Trophoblast cell (in vitro differentiated cells and primary cell): Measurements from ENCODE around the gene RNF212.

ENCODE experiments used
- DNase-seq, 2 donors: peaks; one replicate each; pipeline ENCODE4 v3.0.0-alpha.2; 2016
- H2AFZ ChIP-seq: 2 replicates; pipeline ENCODE4 v1.6.1; 2013; ENCODE audit warnings: low read length, moderate library complexity, mild to moderate bottlenecking; ENCODE audit not compliant: insufficient read depth, poor library complexity
- H2AK5ac ChIP-seq: 2 replicates; pipeline ENCODE4 v1.6.1; 2013; ENCODE audit warnings: mild to moderate bottlenecking, low read length
- H2BK120ac ChIP-seq: 2 replicates; pipeline ENCODE4 v1.6.1; 2013; ENCODE audit warnings: low read length, mild to moderate bottlenecking, moderate library complexity; ENCODE audit not compliant: insufficient read depth, poor library complexity
- H2BK12ac ChIP-seq: 2 replicates; pipeline ENCODE4 v1.6.1; 2013; ENCODE audit warnings: mild to moderate bottlenecking, low read length, moderate library complexity
- H2BK5ac ChIP-seq: 2 replicates; pipeline ENCODE4 v1.6.1; 2013; ENCODE audit warnings: low read length, low read depth, moderate library complexity, mild to moderate bottlenecking; ENCODE audit not compliant: poor library complexity
- H3K14ac ChIP-seq: 2 replicates; pipeline ENCODE4 v1.6.1; 2013; ENCODE audit warnings: mild to moderate bottlenecking, low read length
- H3K18ac ChIP-seq: 2 replicates; pipeline ENCODE4 v1.6.1; 2013; ENCODE audit warnings: mild to moderate bottlenecking, low read length
- H3K23ac ChIP-seq: 2 replicates; pipeline ENCODE4 v1.6.1; 2013; ENCODE audit warnings: low read length
- H3K27ac ChIP-seq: 2 replicates; pipeline ENCODE4 v1.5.1; 2013; ENCODE audit warnings: low read depth, mild to moderate bottlenecking, inconsistent platforms, low read length, moderate library complexity
- H3K27me3 ChIP-seq: 2 replicates; pipeline ENCODE4 v1.6.1; 2013; ENCODE audit warnings: inconsistent platforms, mild to moderate bottlenecking, low read length, moderate library complexity; ENCODE audit not compliant: insufficient read depth
- H3K36me3 ChIP-seq, 2 experiments: 1 replicate in 1 of 2; 2 replicates in 1 of 2; pipeline ENCODE4 v1.6.1; 2013; ENCODE audit warnings: low read length in 2 of 2, mild to moderate bottlenecking in 2 of 2, moderate library complexity in 1 of 2; ENCODE audit not compliant: insufficient read depth in 2 of 2, control insufficient read depth in 1 of 2
- H3K4ac ChIP-seq: 2 replicates; pipeline ENCODE4 v1.6.1; 2013; ENCODE audit warnings: low read depth, mild to moderate bottlenecking, low read length, moderate library complexity
- H3K4me1 ChIP-seq, 2 experiments: 1 replicate in 1 of 2; 2 replicates in 1 of 2; pipeline ENCODE4 v1.6.1; 2013; ENCODE audit warnings: low read length in 2 of 2, mild to moderate bottlenecking in 2 of 2, moderate library complexity in 1 of 2; ENCODE audit not compliant: insufficient read depth in 2 of 2, control insufficient read depth in 1 of 2
- H3K4me2 ChIP-seq: 2 replicates; pipeline ENCODE4 v1.6.1; 2013; ENCODE audit warnings: inconsistent platforms, mild to moderate bottlenecking, low read length, moderate library complexity
- H3K4me3 ChIP-seq: 2 replicates; pipeline ENCODE4 v1.5.1; 2013; ENCODE audit warnings: mild to moderate bottlenecking, low read depth, low read length, inconsistent platforms
- H3K79me1 ChIP-seq: one replicate; pipeline ENCODE4 v1.6.1; 2013; ENCODE audit warnings: low read length
- H3K79me2 ChIP-seq: 2 replicates; pipeline ENCODE4 v1.6.1; 2013; ENCODE audit warnings: low read length, mild to moderate bottlenecking; ENCODE audit not compliant: control insufficient read depth, insufficient read depth, poor library complexity
- H3K9ac ChIP-seq: 2 replicates; pipeline ENCODE4 v1.6.1; 2013; ENCODE audit warnings: mild to moderate bottlenecking, low read length
- H3K9me3 ChIP-seq: 2 replicates; pipeline ENCODE4 v1.6.1; 2013; ENCODE audit warnings: low read depth, mild to moderate bottlenecking, control low read depth, inconsistent platforms, low read length; ENCODE audit not compliant: insufficient read depth
- H4K12ac ChIP-seq: 2 replicates; pipeline ENCODE4 v1.6.1; 2013; ENCODE audit warnings: low read depth, mild to moderate bottlenecking, low read length, moderate library complexity
- H4K8ac ChIP-seq: 2 replicates; pipeline ENCODE4 v1.6.1; 2013; ENCODE audit warnings: low read depth, mild to moderate bottlenecking, low read length, moderate library complexity
- H4K91ac ChIP-seq: one replicate; pipeline ENCODE4 v1.6.1; 2013; ENCODE audit warnings: low read depth, mild to moderate bottlenecking, low read length, moderate library complexity
- WGBS: extraction: QIAGEN DNeasy Blood & Tissue Kit; methylation state at CpG from one replicate; pipeline ENCODE4 v1.1.7; 2013; ENCODE audit warnings: missing lambda C conversion rate; ENCODE audit not compliant: insufficient read length, insufficient coverage; ENCODE audit errors: extremely low coverage; 5-methylcytosine and 5-hydroxymethylcytosine counted together

Gene RNF212

GRCh38 chr4:1050486-1051213, 62.7 kb downstream of the RNF212 start:
- peaks cover 2 to 4% of the 10 kb centered on the region in 2 experiments for H3K4me1 ChIP-seq
- H2AFZ ChIP-seq: no peak overlapping the region
- no peaks in the 10 kb centered on the region for H3K36me3 ChIP-seq
- no peak overlapping the region for H3K4me2 ChIP-seq
- H2BK5ac ChIP-seq: no peak overlapping the region
- no peak overlapping the region for H2BK120ac ChIP-seq
- H3K9me3 ChIP-seq: peaks cover 6% of the 10 kb centered on the region
- no peak overlapping the region for H4K12ac ChIP-seq
- no peak overlapping the region for H3K27ac ChIP-seq
- no peak overlapping the region for H2BK12ac ChIP-seq
- WGBS: no CpG with 5 or more reads among the region's 40 CpGs
- H3K79me1 ChIP-seq: peaks cover 5% of the 10 kb centered on the region
- H2AK5ac ChIP-seq: no peak overlapping the region
- H3K18ac ChIP-seq: no peak overlapping the region
- no peak overlapping the region for H3K4me3 ChIP-seq
- H4K8ac ChIP-seq: no peak overlapping the region
- no peak overlapping the region for H3K23ac ChIP-seq
- H4K91ac ChIP-seq: no peak overlapping the region
- DNase-seq: no peak
- peaks cover 7% of the 10 kb centered on the region for H3K27me3 ChIP-seq
- no peak overlapping the region for H3K4ac ChIP-seq
- no peak overlapping the region for H3K14ac ChIP-seq
- H3K9ac ChIP-seq: no peak overlapping the region
- H3K79me2 ChIP-seq: no peaks in the 10 kb centered on the region

- Histone ChIP-seq H3K27me3 (peaks cover 7% of the 10 kb centered on the region), H2BK120ac (no peak overlapping the region), H3K79me1 (peaks cover 13% of the 10 kb centered on the region), H2AFZ (no peak overlapping the region), H3K36me3 (no peaks in the 10 kb centered on the region), H3K9ac (no peak overlapping the region), H3K4me2 (no peak overlapping the region), H3K4ac (no peak overlapping the region), H2AK5ac (no peak overlapping the region), H4K12ac (no peak overlapping the region), H4K91ac (no peak overlapping the region), H3K14ac (no peak overlapping the region), H3K23ac (no peak overlapping the region), H4K8ac (no peak overlapping the region), H3K9me3 (peaks cover 6% of the 10 kb centered on the region), H2BK5ac (no peak overlapping the region), H3K18ac (no peak overlapping the region), H3K79me2 (peaks cover 2% of the 10 kb centered on the region), H2BK12ac (no peak overlapping the region), H3K4me1 (peaks cover 8 to 9% of the 10 kb centered on the region in 2 experiments), H3K4me3 (no peak overlapping the region), H3K27ac (no peak overlapping the region)
- WGBS: no CpG with 5 or more reads among the region's 21 CpGs
- DNase-seq: no peak
These were observed 63.8 kb downstream of the RNF212 start for GRCh38 chr4:1049591-1049905.

- Histone ChIP-seq H3K4ac (no peak overlapping the region), H3K27ac (no peak overlapping the region), H3K4me3 (no peak overlapping the region), H3K9me3 (peaks cover 6% of the 10 kb centered on the region), H4K12ac (no peak overlapping the region), H2BK5ac (no peak overlapping the region), H4K91ac (no peak overlapping the region), H3K36me3 (no peaks in the 10 kb centered on the region), H4K8ac (no peak overlapping the region), H2BK12ac (no peak overlapping the region), H2AFZ (no peak overlapping the region), H3K18ac (no peak overlapping the region), H3K23ac (no peak overlapping the region), H3K79me1 (peaks cover 18% of the 10 kb centered on the region), H3K79me2 (peaks cover 2% of the 10 kb centered on the region), H3K27me3 (peaks cover 7% of the 10 kb centered on the region), H3K4me1 (peaks cover 14 to 15% of the 10 kb centered on the region in 2 experiments), H3K14ac (no peak overlapping the region), H3K9ac (no peak overlapping the region), H3K4me2 (no peak overlapping the region), H2AK5ac (no peak overlapping the region), H2BK120ac (no peak overlapping the region)
- WGBS: no CpG with 5 or more reads among the region's 16 CpGs
- DNase-seq: no peak
These were observed 64.4 kb downstream of the RNF212 start for GRCh38 chr4:1048773-1049590.

- no peak overlapping the region for H2BK12ac ChIP-seq
- no peak for DNase-seq
- no CpG with 5 or more reads among the region's 34 CpGs for WGBS
These were observed 65.2 kb downstream of the RNF212 start for GRCh38 chr4:1047976-1048772.

More at GRCh38 chr4:1047976-1048772, 65.2 kb downstream of the RNF212 start:
- Histone ChIP-seq H3K36me3 (no peaks in the 10 kb centered on the region), H3K4me2 (no peak overlapping the region), H2BK120ac (no peak overlapping the region), H2AFZ (no peak overlapping the region), H4K91ac (no peak overlapping the region), H2AK5ac (no peak overlapping the region), H3K9ac (no peak overlapping the region), H2BK5ac (no peak overlapping the region), H3K18ac (no peak overlapping the region), H3K14ac (no peak overlapping the region), H3K9me3 (peaks cover 6% of the 10 kb centered on the region), H3K79me2 (peaks cover 2% of the 10 kb centered on the region), H3K4me3 (no peak overlapping the region), H3K27me3 (peaks cover 7% of the 10 kb centered on the region), H3K4me1 (peaks cover 20 to 21% of the 10 kb centered on the region in 2 experiments), H3K27ac (no peak overlapping the region), H4K8ac (no peak overlapping the region), H3K4ac (no peak overlapping the region), H3K23ac (no peak overlapping the region), H3K79me1 (peaks cover 22% of the 10 kb centered on the region), H4K12ac (no peak overlapping the region)
